Measurements from ENCODE around the gene SNX2.
A peak's percentile ranks its signal among the peaks of the same experiment; 100 is the strongest.
"Not testable (repeated sequence)": the region's sequence is repeated elsewhere in the genome, so short reads cannot be mapped to it uniquely, and the experiment has no call there.

Gene SNX2

GRCh38 chr5:122774861-122775549 lies at the start of gene SNX2:
TSS of gene SNX2 (plus strand) at chr5:122775080. CDS start at chr5:122775104, 24 bp downstream.
- peak; percentile 52 to 70 for DNase-seq

- no peak for DNase-seq
These were observed 47.8 kb upstream of the SNX2 start for GRCh38 chr5:122727112-122727541.

DNA sequence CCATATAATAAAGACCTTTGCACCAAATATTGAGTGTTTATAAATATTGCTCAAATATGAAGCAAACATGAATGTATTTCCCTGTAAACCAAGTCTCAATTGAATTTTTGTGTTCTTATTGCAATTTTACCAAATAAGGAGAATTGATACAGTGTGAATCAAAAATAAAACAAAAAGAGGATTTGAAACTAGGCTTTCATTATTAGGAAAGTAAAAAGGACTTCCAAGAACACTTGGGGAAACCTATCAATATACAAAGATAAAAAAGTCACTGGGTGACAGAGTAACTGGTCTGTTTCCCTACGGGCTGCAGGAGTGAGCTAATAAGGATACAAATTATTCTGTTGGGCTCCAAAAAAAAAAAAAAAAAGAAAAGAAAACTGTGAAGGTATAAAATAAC lies 44.8 kb upstream of the SNX2 start:
- no peak for DNase-seq

DNA sequence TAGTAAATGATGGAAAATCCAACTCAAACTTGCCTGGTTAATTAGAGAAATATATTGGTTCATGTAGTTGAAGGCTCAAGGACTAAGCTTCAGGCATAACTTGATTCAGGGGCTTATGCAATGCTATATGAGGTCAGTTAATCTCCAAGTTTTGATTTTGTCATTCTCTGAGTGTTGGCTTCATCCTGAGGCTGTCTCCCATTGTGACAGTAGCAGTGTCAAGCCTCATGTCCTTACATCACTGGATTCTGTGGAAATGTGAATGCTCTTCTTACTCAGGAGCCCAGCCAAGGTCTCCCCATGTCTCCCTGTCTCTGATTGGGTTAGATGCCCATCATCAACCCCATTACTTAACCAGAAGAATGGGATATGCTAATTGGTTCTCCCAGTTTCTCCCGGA lies 44.4 kb upstream of the SNX2 start:
- DNase-seq, result no peak

DNA sequence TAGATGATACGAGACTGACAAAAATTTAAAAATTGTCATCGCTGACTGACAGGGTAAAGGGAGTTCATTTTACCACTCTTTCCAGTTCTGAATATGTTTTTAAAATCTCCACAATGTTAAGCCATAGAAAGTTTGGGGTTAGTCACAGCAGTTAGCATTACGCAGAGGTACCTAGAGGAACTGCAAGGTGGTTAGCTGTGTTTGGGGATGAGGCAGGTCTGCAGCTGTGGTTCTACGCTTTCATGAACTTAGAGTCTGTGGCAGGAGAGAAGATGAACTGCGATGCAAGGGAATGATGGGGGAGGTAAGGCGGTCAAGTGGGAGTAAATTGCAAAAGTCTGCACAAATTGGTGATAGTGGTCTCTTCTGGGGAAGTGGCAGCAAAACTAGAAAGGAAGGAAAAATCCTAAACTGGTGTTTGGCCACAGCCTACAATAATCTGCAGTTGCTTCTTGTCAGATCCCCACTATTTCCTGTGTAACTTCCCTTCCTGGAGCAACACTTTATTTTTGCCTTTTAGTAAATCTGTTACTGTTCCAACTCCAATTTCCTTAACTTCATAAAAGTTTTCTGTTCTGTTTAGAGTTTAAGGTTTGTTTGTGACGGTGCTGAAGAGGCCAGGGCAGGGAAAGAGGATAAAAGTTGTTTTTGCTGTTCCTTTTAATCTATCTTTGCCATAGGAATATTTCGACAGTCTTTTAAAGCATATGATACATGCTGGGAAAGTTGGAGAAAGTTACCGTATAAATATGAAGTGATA lies 38.6 kb upstream of the SNX2 start:
- DNase-seq, result no peak

GRCh38 chr5:122738088-122738487 lies 36.8 kb upstream of the SNX2 start:
- DNase-seq, result no peak

- DNase-seq, result no peak
These were observed 33.2 kb upstream of the SNX2 start for GRCh38 chr5:122741681-122742080.

DNA sequence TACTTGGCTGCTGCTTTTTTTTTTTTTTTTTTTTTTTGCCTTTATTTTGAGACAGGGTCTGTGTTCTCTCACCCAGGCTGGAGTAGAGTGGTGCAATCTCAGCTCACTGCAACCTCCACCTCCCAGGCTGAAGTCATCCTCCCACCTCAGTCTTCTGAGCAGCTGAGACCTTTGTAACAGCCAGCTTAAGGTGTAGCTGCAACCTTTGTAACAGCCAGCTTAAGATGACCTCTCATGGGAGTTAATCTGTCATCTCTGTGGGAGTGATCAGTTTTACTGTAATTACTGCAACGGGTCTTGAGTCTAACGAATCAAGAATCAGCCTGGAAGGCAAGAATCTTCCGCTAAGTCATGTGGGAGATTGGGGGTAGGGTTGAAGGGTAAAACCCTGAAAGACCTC lies 31.6 kb upstream of the SNX2 start:
- DNase-seq, result no peak

GRCh38 chr5:122745597-122745996 lies 29.3 kb upstream of the SNX2 start:
- no peak for DNase-seq

DNA sequence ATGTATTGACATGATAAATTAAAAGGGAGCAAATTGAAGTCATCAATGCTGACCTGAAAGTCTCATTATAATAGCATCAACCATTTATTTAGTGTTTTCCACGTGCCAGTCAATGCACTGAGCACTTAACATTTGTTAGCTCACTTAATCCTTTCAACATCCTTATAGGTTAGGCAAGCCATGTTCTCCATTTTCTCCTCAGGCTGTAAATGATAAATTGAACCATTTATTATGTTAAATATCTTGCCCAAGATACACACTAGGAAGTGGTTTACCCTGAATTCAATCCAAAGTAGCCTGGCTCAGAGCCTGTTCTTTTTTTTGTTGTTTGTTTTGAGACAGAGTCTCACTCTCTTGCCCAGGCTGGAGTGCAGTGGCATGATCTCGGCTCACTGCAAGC lies 25.0 kb upstream of the SNX2 start:
- DNase-seq, result no peak

DNA sequence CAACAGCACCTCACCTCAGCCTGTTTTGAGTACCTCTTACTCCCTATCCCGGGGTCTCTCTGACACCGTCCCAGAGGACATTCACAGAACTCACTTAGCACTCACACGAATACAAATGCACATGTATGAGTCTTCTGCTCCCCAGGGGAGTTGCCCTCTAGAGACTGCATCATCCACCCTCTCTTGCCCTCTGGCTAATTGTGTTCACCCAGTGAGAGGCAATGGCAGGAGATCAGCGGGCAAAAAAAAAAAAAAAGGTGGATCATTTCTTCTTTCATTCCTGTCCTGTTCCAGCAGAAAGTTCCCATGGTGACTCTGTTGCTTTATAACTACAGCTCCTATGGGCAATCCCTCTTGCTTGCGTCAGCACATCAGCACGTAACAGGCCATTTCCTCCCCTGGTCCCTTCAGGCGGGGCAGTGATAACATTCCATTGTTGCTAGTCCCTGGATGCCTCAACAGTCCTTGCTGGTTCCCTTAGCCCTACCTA lies 23.5 kb upstream of the SNX2 start:
- DNase-seq, result no peak

DNA sequence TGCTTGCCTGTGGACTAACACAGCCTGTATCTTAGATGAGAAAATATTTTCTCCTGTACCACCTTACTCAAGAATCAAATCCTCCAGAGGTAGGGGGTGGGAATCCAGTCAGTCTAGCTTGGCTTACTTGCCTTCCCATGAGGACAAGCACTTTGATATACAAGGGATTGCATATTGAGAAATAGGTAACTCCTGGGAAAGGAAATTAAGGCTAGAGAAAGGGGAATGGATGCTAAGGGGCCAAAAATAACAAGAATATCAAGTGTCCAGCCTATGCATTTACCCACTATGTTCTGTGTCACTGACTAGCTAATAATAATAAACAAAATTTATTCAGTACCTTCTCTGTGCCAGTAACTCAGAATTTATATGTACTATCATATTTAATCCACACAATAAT lies 21.4 kb upstream of the SNX2 start:
- no peak for DNase-seq

DNA sequence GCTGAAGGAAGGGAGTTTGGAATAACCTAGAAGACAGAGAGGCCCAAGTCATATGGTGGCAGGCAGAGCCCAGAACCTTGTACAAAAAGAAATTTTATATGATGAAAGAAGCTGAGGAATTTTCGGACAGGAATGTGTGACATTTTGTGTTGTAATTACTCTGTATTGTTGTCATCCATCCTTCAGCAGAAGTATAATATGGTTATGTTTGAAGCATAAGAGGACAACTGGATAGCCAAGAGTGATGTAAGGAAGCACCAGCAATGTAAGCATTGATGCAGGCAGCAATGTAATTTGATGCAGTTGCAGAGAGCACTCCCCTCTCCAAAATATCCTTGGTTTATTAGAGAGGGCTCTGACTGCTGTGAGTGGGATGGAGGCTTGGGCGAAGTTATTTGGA lies 19.1 kb upstream of the SNX2 start:
- no peak for DNase-seq

DNA sequence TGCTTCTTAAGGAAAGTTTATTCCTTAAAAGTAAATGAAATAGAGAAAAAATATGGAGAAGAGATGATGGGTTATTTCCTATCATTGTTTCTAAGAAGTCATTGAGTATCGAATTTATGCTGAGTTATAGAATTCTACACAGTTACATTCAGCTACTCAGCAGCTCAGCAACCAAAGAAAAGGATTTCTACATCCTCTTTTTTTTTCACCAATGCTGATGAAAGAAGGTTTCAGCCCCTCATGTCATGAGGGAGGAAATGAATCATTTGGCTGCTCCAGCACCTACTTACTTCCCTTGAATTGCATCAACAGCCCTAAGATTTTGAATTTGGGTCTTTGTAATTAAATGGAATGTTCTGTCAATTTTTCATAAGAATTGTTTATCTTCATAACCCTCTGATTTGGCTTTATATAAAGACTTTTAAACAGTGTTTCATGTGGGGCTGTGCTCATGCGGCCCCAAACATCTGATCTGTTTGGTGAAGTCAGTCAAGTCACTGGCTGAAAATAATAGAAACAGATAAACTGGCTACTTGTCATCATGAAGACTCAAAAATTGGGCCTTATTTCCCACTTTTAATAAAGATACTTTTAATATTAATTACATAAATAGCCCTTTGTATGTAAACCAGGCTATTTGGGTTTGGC lies 18.5 kb upstream of the SNX2 start:
- no peak for DNase-seq

- no peak for DNase-seq
These were observed 17.6 kb upstream of the SNX2 start for GRCh38 chr5:122757285-122757684.

DNA sequence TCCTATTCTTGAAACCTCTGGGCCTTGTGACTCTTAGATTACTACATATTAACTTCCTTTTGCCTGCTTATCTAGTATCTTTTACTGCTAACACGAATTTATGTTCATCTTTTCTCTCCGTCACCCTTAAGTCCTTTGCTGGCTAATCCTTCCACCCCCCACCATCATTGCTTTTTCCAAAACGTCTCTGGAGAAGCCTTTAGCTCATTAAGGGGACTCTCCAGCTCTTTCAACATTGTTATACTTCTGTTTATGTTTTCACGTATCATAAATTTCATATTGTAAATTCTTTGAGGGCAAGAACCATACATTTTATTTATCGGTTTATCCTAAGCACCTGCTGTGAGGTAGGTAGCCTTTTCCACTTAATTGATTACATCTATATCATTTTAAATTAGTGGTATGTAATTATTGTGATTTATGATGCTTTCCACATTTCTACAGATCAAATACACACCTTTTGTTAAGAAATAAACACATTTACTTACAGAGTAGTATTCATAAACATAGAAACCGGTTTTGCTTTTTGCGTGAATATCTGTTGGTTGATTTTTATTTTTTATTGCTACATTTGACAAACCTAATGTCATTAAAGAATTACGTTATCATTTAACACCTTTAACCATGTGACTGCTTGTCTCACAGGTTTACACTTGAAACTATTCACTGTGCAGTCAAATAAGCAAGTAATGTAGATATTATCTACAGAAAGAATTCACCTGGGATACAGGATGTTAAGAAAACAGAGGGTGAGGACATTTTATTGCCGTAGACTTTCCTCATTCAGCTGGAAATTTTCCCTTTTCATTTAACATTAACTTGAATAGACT lies 15.4 kb upstream of the SNX2 start:
- DNase-seq, result no peak

DNA sequence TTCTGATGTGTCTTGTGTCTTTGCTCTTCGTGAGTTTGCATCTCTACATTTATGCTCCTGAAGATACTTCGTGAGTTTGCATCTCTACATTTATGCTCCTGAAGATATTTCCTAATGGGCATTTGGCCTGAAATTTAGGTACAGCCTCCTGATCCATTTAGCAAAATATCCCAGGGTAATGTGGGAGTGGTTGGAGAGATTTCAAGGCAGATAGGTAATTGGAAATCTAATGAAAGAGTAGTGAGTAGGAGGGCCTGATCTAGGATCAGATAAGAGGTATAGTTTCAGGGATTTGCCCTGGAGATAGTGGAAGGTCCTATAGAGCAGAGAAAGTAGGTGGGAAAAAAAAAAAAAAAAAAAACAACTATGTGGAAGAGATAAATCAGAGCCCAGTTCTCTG lies 14.6 kb upstream of the SNX2 start:
- no peak for DNase-seq

DNA sequence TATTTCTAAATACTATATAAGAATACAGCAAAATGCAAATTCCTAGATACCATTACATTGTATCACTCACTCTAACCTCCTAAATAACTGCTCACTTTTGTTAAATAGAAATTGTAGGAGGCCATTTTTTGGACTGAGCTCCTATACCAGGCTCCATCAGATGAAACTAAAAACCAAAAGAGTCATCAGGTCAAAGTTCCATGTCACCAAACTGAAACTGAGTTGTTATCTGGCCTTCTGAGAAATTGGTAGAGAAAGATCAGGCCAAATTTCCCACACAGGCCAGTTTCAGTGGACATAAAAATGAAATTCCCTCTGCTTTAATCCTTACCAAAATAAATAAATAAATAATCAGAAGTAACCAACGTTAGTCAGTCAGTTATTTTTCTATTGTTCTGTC lies 13.8 kb upstream of the SNX2 start:
- DNase-seq, result no peak

DNA sequence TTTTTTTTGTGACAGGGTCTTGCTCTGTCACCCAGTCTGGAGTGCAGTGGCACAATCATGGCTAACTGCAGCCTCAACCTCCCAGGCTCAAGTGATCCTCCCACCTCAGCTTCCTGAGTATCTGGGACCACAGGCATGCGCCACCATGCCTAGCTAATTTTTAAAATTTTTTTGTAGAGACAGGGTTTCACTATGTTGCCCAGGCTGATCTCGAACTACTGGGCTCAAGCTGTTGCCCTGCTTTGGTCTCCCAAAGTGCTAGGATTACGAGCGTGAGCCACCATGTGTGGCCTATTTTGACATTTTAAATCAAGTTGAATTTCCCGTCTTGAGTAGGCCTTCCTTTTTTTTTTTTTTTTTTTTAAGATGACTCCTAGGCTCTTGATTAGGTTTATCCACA lies 13.0 kb upstream of the SNX2 start:
- not testable (repeated sequence) for DNase-seq

DNA sequence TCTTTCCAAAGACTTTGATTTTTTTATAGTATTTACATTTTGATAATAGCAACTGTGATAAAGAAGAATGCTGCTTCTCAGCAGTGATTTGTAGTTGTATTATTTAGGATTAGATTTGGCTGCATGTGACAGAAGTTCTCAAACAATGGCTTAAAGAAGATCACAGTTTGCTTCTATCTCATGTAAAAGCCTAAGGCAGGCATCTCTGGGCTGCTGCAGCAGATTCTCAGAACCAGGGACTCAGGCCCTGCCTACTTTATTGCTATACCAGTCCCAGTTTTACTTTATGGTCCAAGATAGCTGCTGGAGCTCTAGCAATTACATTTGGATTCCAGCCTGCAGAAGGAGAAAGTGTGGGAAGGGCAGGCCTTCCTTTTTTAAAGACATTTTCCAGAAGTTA lies 8.8 kb upstream of the SNX2 start:
- DNase-seq, result no peak

DNA sequence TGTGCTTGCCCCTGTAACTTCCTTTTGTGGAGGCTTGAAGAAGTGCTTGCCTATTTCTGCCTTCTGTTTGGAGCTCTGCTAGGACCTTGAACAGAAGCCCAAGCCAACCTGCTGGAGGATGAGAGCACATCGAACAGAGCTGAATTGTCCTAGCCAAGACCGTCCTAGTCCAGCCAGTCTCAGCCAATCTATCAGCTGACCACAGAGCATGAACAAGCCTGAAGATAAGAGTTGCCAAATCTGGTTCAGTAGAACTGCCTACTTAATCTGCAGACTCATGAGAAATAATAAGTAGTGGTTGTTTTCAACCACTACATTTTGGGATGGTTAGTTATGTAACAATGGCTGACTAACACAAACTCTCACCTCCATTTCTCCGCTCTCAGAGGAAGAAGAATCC lies 4.4 kb upstream of the SNX2 start:
- no peak for DNase-seq

DNA sequence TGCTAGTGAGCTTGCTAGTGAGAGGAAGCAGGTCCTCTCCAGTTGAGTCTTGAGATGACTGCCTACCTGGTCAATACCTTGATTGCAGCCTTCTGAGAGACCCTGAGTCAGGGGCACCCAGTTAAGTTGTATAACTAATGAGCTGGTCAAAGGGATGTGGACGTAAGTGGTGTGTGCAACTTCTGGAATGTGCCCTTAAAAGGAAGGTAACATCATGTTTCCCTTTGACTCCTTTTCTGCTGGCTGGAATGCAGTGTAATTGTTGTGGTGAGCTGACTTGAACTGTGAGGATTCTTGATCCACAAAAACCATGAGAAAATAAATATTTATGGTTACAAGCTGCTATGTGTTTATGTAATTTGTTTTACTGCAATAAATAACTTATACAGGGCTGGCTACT lies 2.4 kb upstream of the SNX2 start:
- DNase-seq, result no peak

DNA sequence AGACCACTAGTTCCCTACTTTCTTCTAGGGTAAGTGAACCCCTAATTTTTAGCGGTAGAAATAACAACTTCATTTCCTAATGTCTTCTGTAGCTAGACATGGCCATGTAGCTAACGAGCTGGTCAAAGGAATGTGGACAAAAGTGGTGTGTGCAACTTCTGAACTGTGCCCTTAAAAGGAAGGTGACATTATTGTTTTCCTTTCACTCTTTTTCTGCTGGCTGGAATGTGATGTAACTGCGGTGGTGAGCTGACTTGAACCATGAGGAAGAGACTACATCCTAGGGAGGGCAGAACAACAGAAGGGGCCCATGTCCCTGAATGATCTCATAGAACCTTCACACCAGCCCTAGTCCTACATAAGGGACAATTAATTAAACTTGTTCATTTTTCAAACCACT lies 1.3 kb upstream of the SNX2 start:
- no peak for DNase-seq
